Right ventricle myocardium inferior (tissue), 1 donor: ENCODE data around the gene CENATAC. TPM values are rescaled to one million over a fixed set of nuclear protein-coding genes. Genes with fewer than 3 reads are reported as not detected.

Experiments
- microRNA-seq: library from miRNA; unstranded; fragments of <30 nt; microRNA quantifications from one replicate; pipeline ENCODE4 v1.2.0, GENCODE V29; 2020
- total RNA-seq: library from RNA; stranded (reverse); fragmentation: NEBNext Ultra II Directional; extraction: Animal tissue kit (Norgen Biotek cat#: 25700); gene quantifications from one replicate; pipeline ENCODE4 v1.2.1, GENCODE V29; 2021
- donor health status: DM: no; HTN: yes; CAD: no; lungs with severe emphysema.

CENATAC gene
- total RNA-seq, 1 donor from 2014 or later: 9.1 TPM

Small RNA genes within 50 kb of the gene (microRNA-seq; reads per million reads assigned to microRNA genes)
- gene MIR3656: not detected

Other genes with a start within 250 kb of the CENATAC start
- 121 TPM for gene DDX6, start 207.0 kb upstream of the CENATAC start, total RNA-seq
- gene CXCR5, start 114.2 kb upstream of the CENATAC start, total RNA-seq: not detected
- gene BCL9L, start 72.2 kb upstream of the CENATAC start, total RNA-seq: 44.5 TPM
- not detected for gene UPK2, start 41.8 kb upstream of the CENATAC start, total RNA-seq
- gene FOXR1, start 26.4 kb upstream of the CENATAC start, total RNA-seq: not detected
- gene RPS25, start 20.2 kb downstream of the CENATAC start, total RNA-seq: 876 TPM
- 29.6 TPM for gene TRAPPC4, start 20.6 kb downstream of the CENATAC start, total RNA-seq
- gene SLC37A4, start 32.7 kb downstream of the CENATAC start, total RNA-seq: 7.2 TPM
- 78.3 TPM for gene HYOU1, start 59.1 kb downstream of the CENATAC start, total RNA-seq
- 19.3 TPM for gene VPS11, start 69.7 kb downstream of the CENATAC start, total RNA-seq
- 22.8 TPM for gene HMBS, start 86.7 kb downstream of the CENATAC start, total RNA-seq
- 21.1 TPM for gene DPAGT1, start 103.7 kb downstream of the CENATAC start, total RNA-seq
- 11.8 TPM for gene C2CD2L, start 109.2 kb downstream of the CENATAC start, total RNA-seq
- gene HINFP, start 123.4 kb downstream of the CENATAC start, total RNA-seq: 13.0 TPM
- gene ABCG4, start 150.9 kb downstream of the CENATAC start, total RNA-seq: 1.3 TPM
- gene NLRX1, start 170.6 kb downstream of the CENATAC start, total RNA-seq: 32.4 TPM
- gene NHERF4, start 187.3 kb downstream of the CENATAC start, total RNA-seq: not detected
- 7.1 TPM for gene CBL, start 208.2 kb downstream of the CENATAC start, total RNA-seq